Lower leg skin (tissue), 3 donors: ENCODE results near the gene URI1.

Experiments
- POLR2A ChIP-seq, 2 donors: fragments of 450-650 bp; IDR thresholded peaks; one replicate each; pipeline ENCODE4 v1.6.1; 2016 to 2017; ENCODE audit warnings: antibody characterized with exemption in 2 of 2, mild to moderate bottlenecking in 1 of 2, moderate library complexity in 1 of 2
- TF ChIP-seq, protein P1 (sequence below), 3 donors: fragments of 450-650 bp; IDR thresholded peaks; one replicate each; pipeline ENCODE4 v1.5.1; 2016; ENCODE audit warnings: antibody characterized with exemption in 3 of 3, mild to moderate bottlenecking in 3 of 3, moderate library complexity in 2 of 3

DNA sequence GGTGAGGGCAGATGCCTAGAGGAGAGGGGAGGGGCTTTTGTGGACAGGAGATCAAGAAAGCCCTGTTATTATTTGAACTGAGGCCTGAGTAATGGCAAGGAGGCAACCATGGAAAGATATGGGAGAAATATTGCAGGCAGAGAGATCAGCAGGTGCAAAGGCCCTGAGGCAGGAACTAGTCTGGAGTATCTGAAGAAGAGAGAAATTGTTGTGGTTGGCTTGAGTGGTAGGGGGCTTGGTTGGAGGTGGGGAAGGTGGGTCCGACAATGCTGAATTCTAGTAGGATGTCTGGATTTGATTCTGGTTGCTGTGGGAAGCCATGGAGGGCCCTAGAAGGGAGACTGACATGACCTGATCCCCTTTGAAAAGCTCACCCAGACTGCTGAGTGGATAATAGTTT lies 2.4 kb upstream of the URI1 start:
- TF ChIP-seq, protein P1, sequence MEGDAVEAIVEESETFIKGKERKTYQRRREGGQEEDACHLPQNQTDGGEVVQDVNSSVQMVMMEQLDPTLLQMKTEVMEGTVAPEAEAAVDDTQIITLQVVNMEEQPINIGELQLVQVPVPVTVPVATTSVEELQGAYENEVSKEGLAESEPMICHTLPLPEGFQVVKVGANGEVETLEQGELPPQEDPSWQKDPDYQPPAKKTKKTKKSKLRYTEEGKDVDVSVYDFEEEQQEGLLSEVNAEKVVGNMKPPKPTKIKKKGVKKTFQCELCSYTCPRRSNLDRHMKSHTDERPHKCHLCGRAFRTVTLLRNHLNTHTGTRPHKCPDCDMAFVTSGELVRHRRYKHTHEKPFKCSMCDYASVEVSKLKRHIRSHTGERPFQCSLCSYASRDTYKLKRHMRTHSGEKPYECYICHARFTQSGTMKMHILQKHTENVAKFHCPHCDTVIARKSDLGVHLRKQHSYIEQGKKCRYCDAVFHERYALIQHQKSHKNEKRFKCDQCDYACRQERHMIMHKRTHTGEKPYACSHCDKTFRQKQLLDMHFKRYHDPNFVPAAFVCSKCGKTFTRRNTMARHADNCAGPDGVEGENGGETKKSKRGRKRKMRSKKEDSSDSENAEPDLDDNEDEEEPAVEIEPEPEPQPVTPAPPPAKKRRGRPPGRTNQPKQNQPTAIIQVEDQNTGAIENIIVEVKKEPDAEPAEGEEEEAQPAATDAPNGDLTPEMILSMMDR (IDR thresholded peaks at IDR 0.05): no peak
- no peak for TF ChIP-seq POLR2A (IDR thresholded peaks at IDR 0.05)
